B cell (primary cell): Measurements from ENCODE around the gene CCL20.

Experiments
- CTCF ChIP-seq: fragments of 200-600 bp; IDR thresholded peaks from one replicate; pipeline ENCODE4 v1.8.0; 2022; ENCODE audit warnings: antibody characterized with exemption, mild to moderate bottlenecking
- EZH2 ChIP-seq: IDR thresholded peaks from 2 replicates; pipeline ENCODE4 v1.6.1; 2012; ENCODE audit warnings: borderline replicate concordance, low read depth, mild to moderate bottlenecking, moderate library complexity, low read length; ENCODE audit not compliant: insufficient read depth, poor library complexity, severe bottlenecking

- no peak for TF ChIP-seq CTCF
- TF ChIP-seq EZH2: no peak
Observed at GRCh38 chr2:227813229-227813561, 447 bp upstream of the CCL20 start.
